Tibial nerve (tissue), 4 donors: ENCODE results near the gene IER5. TPM values are rescaled to one million over a fixed set of nuclear protein-coding genes. Genes with fewer than 3 reads are reported as not detected.
"Not testable (repeated sequence)": the region's sequence is repeated elsewhere in the genome, so short reads cannot be mapped to it uniquely, and the experiment has no call there.

Experiments used
- DNase-seq, 2 donors: peaks; one replicate each; pipeline ENCODE4 v3.0.0-alpha.2; 2019; ENCODE audit warnings: low spot score in 2 of 2
- H3K27ac ChIP-seq, 4 donors: fragments of 200-600 bp; sonication (generic) in 3 of 4; one replicate each; pipeline ENCODE4 v1.5.1; 2017 to 2019; ENCODE audit warnings: mild to moderate bottlenecking in 1 of 4
- H3K27me3 ChIP-seq, 2 donors: fragments of 200-600 bp; sonication (generic) in 1 of 2; one replicate each; pipeline versions ENCODE4 v1.5.1 to v1.6.0; 2017 to 2019
- H3K36me3 ChIP-seq, 3 donors: fragments of 200-600 bp; sonication (generic); one replicate each; pipeline ENCODE4 v1.5.1; 2018 to 2019
- H3K4me1 ChIP-seq, 4 donors: fragments of 200-600 bp; sonication (generic) in 3 of 4; one replicate each; pipeline ENCODE4 v1.5.1; 2017 to 2019
- H3K4me3 ChIP-seq, 4 donors: fragments of 200-600 bp; sonication (generic) in 3 of 4; one replicate each; pipeline ENCODE4 v1.5.1; 2017 to 2019; ENCODE audit warnings: mild to moderate bottlenecking in 1 of 4, moderate library complexity in 1 of 4
- H3K9me3 ChIP-seq, 4 donors: fragments of 200-600 bp; sonication (generic) in 3 of 4; one replicate each; pipeline ENCODE4 v1.5.1; 2017 to 2019
- CTCF ChIP-seq, 5 experiments: fragments of 200-600 bp in 3 of 5; fragments of 450-650 bp in 2 of 5; sonication (generic) in 3 of 5; IDR thresholded peaks; one replicate each; pipeline ENCODE4 v1.5.1; 2016 to 2019; ENCODE audit warnings: antibody characterized with exemption in 5 of 5, mild to moderate bottlenecking in 3 of 5, moderate library complexity in 2 of 5
- EP300 ChIP-seq, 2 donors: sonication (generic); formaldehyde crosslinking; IDR thresholded peaks; one replicate each; pipeline ENCODE4 v1.6.1; 2017; ENCODE audit warnings: antibody characterized with exemption in 2 of 2, mild to moderate bottlenecking in 1 of 2
- POLR2A ChIP-seq, 2 donors: fragments of 450-650 bp; IDR thresholded peaks; one replicate each; pipeline ENCODE4 v1.6.1; 2017; ENCODE audit warnings: antibody characterized with exemption in 2 of 2, mild to moderate bottlenecking in 2 of 2, moderate library complexity in 2 of 2
- WGBS, 2 donors: methylation state at CpG; one replicate each; pipeline ENCODE4 v1.1.5; 2018; 5-methylcytosine and 5-hydroxymethylcytosine counted together
- total RNA-seq, 4 donors: library from RNA; depleted of rRNA; stranded (reverse); fragments of >200 nt; gene quantifications; one replicate each; pipeline ENCODE4 v1.1.0, GENCODE V29; 2016

The IER5 gene
- total RNA-seq, 4 donors from 2014 or later = 8.1 to 16.3 (median 13.1) TPM

DNA sequence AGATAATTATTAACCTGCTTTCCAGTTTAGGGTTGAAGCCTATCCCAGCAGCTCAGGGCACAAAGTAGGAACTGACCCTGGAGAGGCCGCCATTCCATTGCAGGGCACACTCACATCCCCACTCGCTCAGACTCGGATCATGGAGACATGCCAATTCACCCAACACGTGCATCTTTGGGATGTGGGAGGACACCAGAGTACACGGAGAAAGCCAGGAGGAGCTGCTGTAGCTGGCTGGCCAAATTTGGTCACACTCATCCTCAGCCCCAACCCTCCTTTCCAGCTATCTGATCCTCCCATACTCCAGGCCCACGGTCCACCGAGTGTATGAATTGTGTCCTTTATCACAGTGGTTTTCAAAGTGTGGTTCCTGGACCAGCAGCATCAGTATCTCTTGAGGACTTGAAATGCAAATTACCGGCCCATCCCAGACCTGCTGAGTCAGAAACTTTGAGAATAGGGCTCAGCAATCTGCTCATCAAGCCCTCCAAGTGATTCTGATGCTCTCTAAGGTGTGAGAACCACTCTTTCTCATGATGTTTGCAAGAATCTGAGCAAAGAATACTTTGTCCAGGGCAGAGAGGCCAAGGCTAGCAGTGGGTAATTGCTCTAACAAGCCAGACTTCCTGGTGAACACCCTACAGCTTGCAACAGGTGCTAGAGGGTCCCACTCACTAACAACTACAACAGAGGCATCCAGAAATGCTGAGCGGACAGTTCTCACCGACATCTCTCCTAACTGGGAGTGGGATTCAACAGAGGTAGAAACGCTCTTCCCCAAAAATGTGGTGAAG, 26.3 kb downstream of the IER5 start:
- no peaks in the 10 kb centered on the region for H3K27me3 ChIP-seq
- WGBS, 2 donors = 76 to 78% methylated on average over 11 of the region's 11 CpGs
- no peak overlapping the region for H3K4me3 ChIP-seq
- TF ChIP-seq POLR2A (IDR thresholded peaks at IDR 0.05) (no peak), EP300 (IDR thresholded peaks at IDR 0.05) (no peak), CTCF (IDR thresholded peaks at IDR 0.05) (no peak)
- H3K36me3 ChIP-seq = no peaks in the 10 kb centered on the region
- H3K27ac ChIP-seq = no peak overlapping the region
- no peak for DNase-seq
- no peaks in the 10 kb centered on the region for H3K9me3 ChIP-seq
- peaks cover 0 to 26% (median 19%) of the 10 kb centered on the region in 4 donors for H3K4me1 ChIP-seq

DNA sequence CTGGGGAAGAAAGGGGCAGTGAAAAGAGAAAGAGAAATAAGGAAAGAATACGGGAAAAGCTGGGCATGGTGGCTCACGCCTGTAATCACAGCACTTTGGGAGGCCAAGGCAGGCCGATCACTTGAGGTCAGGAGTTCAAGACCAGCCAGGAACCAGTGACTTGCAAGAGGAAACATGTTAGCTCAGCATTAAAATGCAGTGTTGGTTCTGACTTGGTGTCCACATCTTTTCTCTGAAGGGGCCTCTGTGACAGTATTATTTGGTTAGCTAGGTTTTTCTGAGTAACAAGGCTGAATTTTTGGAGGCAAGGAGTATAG, 26.8 kb downstream of the IER5 start:
- WGBS, 2 donors = 89 to 95% methylated on average over 3 of the region's 3 CpGs
- DNase-seq = no peak
- Histone ChIP-seq H3K27ac (no peak overlapping the region), H3K27me3 (no peaks in the 10 kb centered on the region), H3K36me3 (no peaks in the 10 kb centered on the region), H3K9me3 (no peaks in the 10 kb centered on the region), H3K4me3 (no peak overlapping the region), H3K4me1 (peaks cover 0 to 26% (median 19%) of the 10 kb centered on the region in 4 donors)
- no peak for TF ChIP-seq CTCF (IDR thresholded peaks at IDR 0.05)
- TF ChIP-seq EP300 (IDR thresholded peaks at IDR 0.05) = no peak
- TF ChIP-seq POLR2A (IDR thresholded peaks at IDR 0.05) = no peak

- WGBS, 2 donors = 94 to 99% methylated on average over 9 of the region's 9 CpGs
- H3K4me3 ChIP-seq, H3K9me3 ChIP-seq: not testable (repeated sequence)
Measured at GRCh38 chr1:181115971-181116370, 27.5 kb downstream of the IER5 start.

DNA sequence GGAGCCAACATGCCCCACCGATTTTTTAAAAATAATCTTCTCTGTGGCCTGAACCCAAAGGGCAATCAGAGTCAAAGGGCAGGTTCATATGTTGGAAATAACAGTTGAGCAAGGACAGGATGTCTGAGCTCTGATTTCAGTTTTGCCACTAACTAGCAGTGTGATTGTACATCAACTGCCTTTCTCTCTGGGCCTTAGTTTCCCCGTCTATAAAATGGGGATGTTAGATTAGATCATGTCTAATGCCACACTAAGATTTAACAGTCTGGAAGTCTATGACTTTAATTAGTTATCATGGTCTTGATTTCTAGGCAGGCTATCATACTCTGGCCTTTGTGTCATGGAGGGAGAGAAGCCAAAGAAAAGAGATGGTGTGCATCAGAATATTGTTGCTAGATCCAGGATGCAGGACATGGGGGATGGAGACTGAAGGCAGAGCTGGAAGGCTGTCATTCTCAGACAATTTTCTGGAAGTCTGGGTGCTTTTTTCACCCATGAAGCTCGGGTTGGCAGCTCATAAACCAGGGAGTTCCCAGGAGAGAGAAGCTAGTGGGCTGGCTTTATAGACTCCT, 28.4 kb downstream of the IER5 start:
- no peaks in the 10 kb centered on the region for H3K27me3 ChIP-seq
- 71 to 80% methylated on average over 3 of the region's 3 CpGs for WGBS, 2 donors
- TF ChIP-seq EP300 (IDR thresholded peaks at IDR 0.05) = no peak
- no peak for TF ChIP-seq POLR2A (IDR thresholded peaks at IDR 0.05)
- TF ChIP-seq CTCF (IDR thresholded peaks at IDR 0.05) = no peak
- DNase-seq = no peak
- H3K4me3 ChIP-seq = no peak overlapping the region
- no peaks in the 10 kb centered on the region for H3K36me3 ChIP-seq
- H3K4me1 ChIP-seq = peaks cover 0 to 22% (median 18%) of the 10 kb centered on the region in 4 donors
- H3K9me3 ChIP-seq = no peaks in the 10 kb centered on the region
- no peak overlapping the region for H3K27ac ChIP-seq

More at GRCh38 chr1:181115971-181116370, 27.5 kb downstream of the IER5 start:
- not testable (repeated sequence) for DNase-seq, H3K27ac ChIP-seq, H3K27me3 ChIP-seq, H3K36me3 ChIP-seq
- H3K4me1 ChIP-seq = peaks cover 0 to 26% (median 19%) of the 10 kb centered on the region in 4 donors

- H3K9me3 ChIP-seq = no peaks in the 10 kb centered on the region
- no peak for DNase-seq
- H3K4me1 ChIP-seq = peaks cover 0 to 13% (median 9%) of the 10 kb centered on the region in 4 donors
- H3K27ac ChIP-seq = peak overlapping the region in 1 of 4 donors; percentile 46
- H3K36me3 ChIP-seq = no peaks in the 10 kb centered on the region
- H3K4me3 ChIP-seq = no peak overlapping the region
- TF ChIP-seq POLR2A (IDR thresholded peaks at IDR 0.05) (no peak), EP300 (IDR thresholded peaks at IDR 0.05) (no peak), CTCF (IDR thresholded peaks at IDR 0.05) (no peak)
- H3K27me3 ChIP-seq = no peaks in the 10 kb centered on the region
- WGBS, 2 donors = 47 to 58% methylated on average over 8 to 9 of the region's 9 CpGs
Measured at GRCh38 chr1:181117648-181118449, 29.3 kb downstream of the IER5 start.
